GM18517 (cell line): ENCODE measurements around the gene UNC45B.
A peak's percentile ranks its signal among the peaks of the same experiment; 100 is the strongest.
"Not testable (repeated sequence)": the region's sequence is repeated elsewhere in the genome, so short reads cannot be mapped to it uniquely, and the experiment has no call there.

ENCODE experiments used
- ATAC-seq: cut with Tn5 transposase; IDR thresholded peaks from one replicate; pipeline ENCODE4 v1.9.1; 2021; ENCODE audit warnings: mild to moderate bottlenecking, moderate library complexity; ENCODE audit not compliant: unreplicated experiment

Gene UNC45B

GRCh38 chr17:35147375-35147905 lies at the start of gene UNC45B:
UNC45B (plus strand) TSS chr17:35147817; CDS start chr17:35148264, 447 bp downstream.
- ATAC-seq, result no peak

- no peak for ATAC-seq
Observed at GRCh38 chr17:35099908-35100307, 47.7 kb upstream of the UNC45B start.

- ATAC-seq, result no peak
Observed at GRCh38 chr17:35101036-35101435, 46.6 kb upstream of the UNC45B start.

DNA sequence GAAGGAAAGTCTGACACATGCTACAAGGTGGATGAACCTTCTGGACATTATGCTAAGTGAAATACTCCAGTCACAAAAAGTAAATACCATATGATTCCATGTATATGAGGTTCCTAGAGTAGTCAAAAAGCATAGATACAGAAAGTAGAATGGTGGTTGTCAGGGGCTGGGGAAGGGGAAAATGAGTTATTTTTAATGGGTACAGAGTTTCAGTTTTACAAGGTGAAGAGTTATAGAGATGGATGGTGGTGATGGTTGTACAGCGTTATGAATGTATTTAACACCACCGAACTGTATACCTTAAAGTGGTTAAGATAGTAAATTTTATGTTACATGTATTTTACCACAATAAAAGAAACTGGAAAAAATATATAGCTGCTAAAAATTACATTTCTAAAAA lies 45.9 kb upstream of the UNC45B start:
- ATAC-seq, result no peak

DNA sequence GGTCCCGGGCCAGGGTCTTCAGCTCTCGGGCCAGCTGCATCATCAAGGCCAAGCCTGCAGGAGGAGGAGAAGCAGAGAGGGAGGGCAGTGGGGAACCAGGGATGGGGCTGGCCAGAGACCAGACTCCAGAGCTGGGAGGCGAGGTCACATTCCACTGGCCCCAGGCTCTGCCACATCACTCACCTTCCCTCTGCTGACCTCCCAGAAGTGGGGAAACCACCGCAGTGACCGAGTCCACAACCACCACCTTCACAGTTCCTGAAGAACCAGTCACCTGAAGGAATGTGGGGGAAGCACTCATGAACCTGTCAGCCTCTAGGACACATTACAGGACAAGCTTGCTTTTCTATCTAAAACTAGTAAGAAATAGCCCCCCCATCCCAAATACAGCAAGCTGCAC lies 44.3 kb upstream of the UNC45B start:
- no peak for ATAC-seq

DNA sequence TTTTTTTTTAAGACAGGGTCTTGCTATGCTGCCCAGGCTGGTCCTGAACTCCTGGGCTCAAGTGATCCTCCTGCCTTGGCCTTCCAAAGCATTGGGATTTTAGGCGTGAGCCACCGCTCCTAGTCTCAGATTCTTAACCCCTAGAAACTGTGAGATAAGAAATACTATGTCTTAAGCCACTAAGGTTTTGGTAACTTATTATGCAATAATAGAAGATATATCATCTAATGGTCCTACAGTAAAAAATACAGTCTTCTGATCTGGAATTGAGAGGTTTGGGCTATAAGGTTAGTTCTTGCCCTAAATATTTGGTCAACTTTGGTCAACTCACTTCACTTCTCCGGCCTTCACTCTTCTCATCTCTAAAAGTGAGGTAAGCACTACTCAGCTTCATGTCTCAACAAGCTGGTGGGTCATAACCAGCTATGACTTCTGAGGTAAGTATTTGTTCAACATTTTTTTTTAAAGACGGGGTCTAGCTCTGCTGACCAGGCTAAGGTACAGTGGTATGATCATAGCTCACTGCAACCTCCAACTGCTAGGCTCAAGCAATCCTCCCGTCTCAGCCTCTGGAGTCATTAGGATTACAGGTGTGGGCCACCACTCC lies 42.7 kb upstream of the UNC45B start:
- ATAC-seq, result no peak

DNA sequence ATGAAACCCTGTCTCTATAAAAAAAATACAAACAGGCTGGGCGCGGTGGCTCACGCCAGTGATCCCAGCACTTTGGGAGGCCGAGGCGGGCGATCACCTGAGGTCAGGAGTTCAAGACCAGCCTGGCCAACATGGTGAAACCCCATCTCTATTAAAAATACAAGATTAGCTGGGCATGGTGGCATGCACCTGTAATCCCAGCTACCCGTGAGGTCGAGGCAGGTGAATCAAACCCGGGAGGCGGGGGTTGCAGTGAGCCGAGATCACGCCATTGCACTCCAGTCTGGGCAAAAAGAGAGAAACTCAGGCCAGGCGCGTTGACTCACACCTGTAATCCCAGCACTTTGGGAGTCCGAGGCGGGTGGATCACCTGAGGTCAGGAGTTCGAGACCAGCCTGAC lies 36.8 kb upstream of the UNC45B start:
- not testable (repeated sequence) for ATAC-seq

GRCh38 chr17:35116845-35117244 lies 30.8 kb upstream of the UNC45B start:
- no peak for ATAC-seq

DNA sequence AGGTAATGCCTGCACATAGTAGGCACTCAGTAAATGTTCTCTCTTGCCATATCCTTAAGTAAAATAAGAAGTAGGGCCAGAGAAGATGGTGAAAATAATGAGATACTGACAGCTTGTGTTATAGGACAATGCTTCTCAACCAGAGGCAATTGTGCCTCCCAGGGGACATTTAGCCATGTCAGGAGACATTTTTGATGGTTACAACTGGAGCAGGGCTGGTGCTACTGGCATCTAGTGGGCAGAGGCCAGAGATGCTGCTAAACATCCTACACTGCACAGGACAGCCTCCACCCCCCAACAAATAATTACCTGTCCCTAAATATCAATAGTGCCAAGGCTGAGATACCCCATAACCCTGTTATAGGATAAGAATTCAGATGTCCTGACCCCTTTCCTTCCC lies 29.6 kb upstream of the UNC45B start:
- ATAC-seq, result no peak

DNA sequence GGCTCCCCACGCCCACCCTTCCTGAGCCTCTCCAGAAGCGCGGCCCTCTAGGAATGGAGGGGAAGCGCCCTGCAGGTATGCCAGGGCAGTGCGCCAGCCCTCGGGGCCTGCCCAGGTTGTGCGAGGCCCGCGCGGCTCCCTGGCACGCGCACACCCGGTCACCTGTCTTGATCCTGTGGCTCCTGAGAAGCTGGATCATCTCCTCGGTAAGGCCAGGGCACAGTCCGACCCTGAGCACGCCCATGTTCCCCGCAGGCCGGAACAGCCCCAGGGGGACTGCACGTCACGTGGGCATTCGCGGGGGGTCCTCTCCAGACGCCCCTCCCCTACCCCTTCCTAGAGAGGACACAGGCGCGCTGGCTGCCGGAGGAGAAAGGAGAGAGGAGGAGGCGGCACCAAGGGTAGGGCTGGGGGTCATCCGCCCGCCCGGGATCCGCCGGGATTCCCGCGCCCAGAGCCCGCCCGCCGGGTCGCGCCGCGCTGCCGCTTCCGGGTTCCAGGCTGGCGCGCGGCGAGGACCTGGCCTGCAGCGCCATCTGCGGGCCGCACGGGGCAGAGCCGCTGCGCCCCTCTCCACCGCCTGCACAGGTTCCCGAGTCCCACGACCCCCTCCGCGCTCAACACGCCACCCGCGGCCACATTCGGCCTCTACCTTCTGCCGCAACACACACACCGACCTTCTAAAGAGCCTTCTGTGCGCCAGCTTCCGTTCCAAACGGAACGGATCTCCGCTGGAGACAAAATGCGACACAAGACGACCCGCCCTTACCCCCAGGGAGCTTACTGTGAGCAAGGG lies 28.0 kb upstream of the UNC45B start, which contains the start of gene RAD51D:
RAD51D (minus strand) TSS at position 491 of the 796 bp plus-strand sequence; CDS start at position 244, 247 bp downstream.
- peak; percentile 66 for ATAC-seq

- ATAC-seq, result no peak
Observed at GRCh38 chr17:35121315-35121714, 26.3 kb upstream of the UNC45B start, which contains the start of gene FNDC8. FNDC8 (plus strand) TSS chr17:35121615; CDS start chr17:35121694, 79 bp downstream.

DNA sequence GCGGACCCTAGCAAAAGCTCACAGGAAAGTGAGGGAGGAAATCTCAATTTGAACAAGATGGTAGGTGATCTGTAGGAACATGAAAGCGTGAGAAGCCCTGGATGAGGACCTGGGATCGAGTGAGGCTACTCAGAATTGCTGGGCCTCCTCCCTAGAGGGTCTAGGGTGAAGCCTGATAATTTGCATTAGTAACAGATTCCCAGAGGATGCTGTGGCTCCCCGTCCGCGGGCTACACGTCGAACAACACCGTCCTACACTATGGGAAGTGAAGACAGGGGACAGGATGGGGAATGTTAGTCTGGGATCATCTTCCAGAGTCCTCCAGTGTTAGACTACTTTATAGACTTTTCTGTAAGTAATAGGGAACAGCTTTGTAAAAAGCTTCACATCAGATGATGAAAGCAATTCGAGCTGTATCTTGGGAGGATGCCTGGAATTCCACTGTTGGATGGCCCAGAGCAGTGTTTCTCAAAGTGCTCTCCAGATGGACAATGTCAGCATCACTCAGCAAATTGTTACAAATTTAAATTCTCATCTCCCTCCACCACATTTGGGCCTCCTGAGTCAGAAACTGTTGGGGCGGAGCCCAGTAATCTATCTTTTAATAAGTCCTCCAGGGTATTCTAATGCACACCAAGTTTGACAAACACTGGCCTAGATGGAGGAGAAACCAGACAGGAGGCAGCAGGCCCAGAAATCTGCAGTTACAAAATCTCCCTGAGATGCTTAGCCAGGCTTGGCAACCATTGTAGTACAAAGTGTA lies 19.7 kb upstream of the UNC45B start:
- no peak for ATAC-seq

GRCh38 chr17:35129154-35129972 lies 18.3 kb upstream of the UNC45B start:
- ATAC-seq, result no peak

DNA sequence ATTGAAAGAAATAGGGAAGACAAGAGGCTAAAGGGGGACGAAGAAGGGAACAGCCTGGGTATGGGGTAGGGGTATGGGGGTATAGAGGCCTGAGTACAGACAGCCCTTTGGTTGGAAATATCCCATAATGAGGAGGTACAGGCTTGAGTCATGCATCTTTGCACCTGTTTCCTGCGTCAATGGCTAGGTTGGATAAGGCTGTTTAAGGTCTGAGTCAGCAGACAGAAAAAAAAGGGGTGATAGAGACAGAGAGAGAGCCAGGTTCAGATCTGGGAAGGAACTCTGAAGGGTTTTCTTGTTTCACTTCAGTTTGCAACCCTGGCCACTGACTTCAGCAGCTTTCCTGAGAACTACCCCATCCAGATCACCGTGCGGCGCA lies 17.7 kb upstream of the UNC45B start:
- no peak for ATAC-seq

GRCh38 chr17:35130392-35130791 lies 17.2 kb upstream of the UNC45B start:
- no peak for ATAC-seq

DNA sequence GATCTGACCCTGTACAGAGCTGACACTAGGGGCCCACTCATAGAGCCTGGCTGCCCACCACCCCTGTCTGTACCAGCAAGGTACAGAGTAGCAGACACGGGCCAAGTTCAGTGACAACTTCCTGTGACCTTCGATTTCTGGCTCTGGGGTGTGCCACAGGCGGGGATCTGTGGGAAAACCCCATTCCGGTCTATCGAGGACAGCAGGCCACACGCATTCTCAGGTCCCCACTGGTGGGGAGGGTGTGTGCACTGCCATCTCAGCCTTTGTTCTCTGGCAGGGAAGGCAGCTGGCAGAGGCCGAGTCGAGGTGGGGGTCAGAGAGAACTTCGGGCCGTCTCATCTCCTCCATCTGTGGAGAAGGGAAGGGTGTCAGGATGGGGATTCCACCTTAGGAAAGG lies 15.5 kb upstream of the UNC45B start:
- no peak for ATAC-seq

GRCh38 chr17:35132816-35133550 lies 14.6 kb upstream of the UNC45B start:
- ATAC-seq, result no peak

GRCh38 chr17:35135322-35135721 lies 12.3 kb upstream of the UNC45B start:
- ATAC-seq, result no peak

- ATAC-seq, result no peak
Observed at GRCh38 chr17:35138218-35138617, 9.4 kb upstream of the UNC45B start.
